IMR-90 (cell line): ENCODE measurements around the gene CD84. TPM values are rescaled to one million over a fixed set of nuclear protein-coding genes. Genes with fewer than 3 reads are reported as not detected.

Experiments used
- ATAC-seq: fragments of 200-7000 bp; cut with Tn5 transposase; 2 replicates; pipeline ENCODE4 v1.9.1; 2020; ENCODE audit warnings: low read depth, mild to moderate bottlenecking, moderate library complexity
- BruUV-seq: library from RNA; stranded (reverse); fragments of 400-500 nt; replicated peaks from 2 replicates; lab custom pipeline; 2021; lab: Mats Ljungman, UMichigan
- CTCF ChIA-PET: fragments of 300-600 bp; formaldehyde crosslinking; extraction: SDS; loops from one replicate; lab custom pipeline; 2021; ENCODE audit warnings: antibody characterized with exemption; lab: Yijun Ruan, JAX
- POLR2A ChIA-PET: fragments of 300-600 bp; sonication (Branson Sonifier 250); formaldehyde crosslinking; loops from one replicate; lab custom pipeline; 2022; ENCODE audit warnings: antibody characterized with exemption; ENCODE audit not compliant: unreplicated experiment; lab: Charles Lee
- DNase-seq: peaks from one replicate; pipeline ENCODE4 v3.0.0; 2013
- H2AFZ ChIP-seq: replicated peaks from 2 replicates; pipeline ENCODE3; 2013; ENCODE audit warnings: low read length, mild to moderate bottlenecking; ENCODE audit not compliant: poor library complexity
- H2AK5ac ChIP-seq: 2 replicates; pipeline ENCODE4 v1.6.1; 2013; ENCODE audit warnings: low read depth, low read length, inconsistent platforms
- H2AK9ac ChIP-seq: replicated peaks from 2 replicates; pipeline ENCODE3; 2013; ENCODE audit warnings: mild to moderate bottlenecking, low read depth, low read length, moderate library complexity; ENCODE audit not compliant: poor library complexity
- H2BK120ac ChIP-seq: 2 replicates; pipeline ENCODE4 v1.6.1; 2013; ENCODE audit warnings: low read depth, low read length, inconsistent platforms
- H2BK15ac ChIP-seq: 3 replicates; pipeline ENCODE4 v1.6.1; 2013; ENCODE audit warnings: low read depth, low read length, inconsistent platforms
- H2BK20ac ChIP-seq: 2 replicates; pipeline ENCODE4 v1.6.1; 2013; ENCODE audit warnings: low read depth, mild to moderate bottlenecking, inconsistent platforms, low read length, moderate library complexity
- H2BK5ac ChIP-seq: 2 replicates; pipeline ENCODE4 v1.6.1; 2013; ENCODE audit warnings: mild to moderate bottlenecking, low read depth, low read length, inconsistent platforms; ENCODE audit not compliant: poor library complexity, severe bottlenecking
- H3K14ac ChIP-seq: replicated peaks from 2 replicates; pipeline ENCODE4 v1.6.1; 2013; ENCODE audit warnings: low read depth, low read length, inconsistent platforms
- H3K18ac ChIP-seq: 2 replicates; pipeline ENCODE4 v1.6.1; 2013; ENCODE audit warnings: low read depth, low read length, control low read depth
- H3K23ac ChIP-seq: 2 replicates; pipeline ENCODE4 v1.6.1; 2013; ENCODE audit warnings: low read depth, low read length, inconsistent platforms
- H3K27ac ChIP-seq: 2 replicates; pipeline ENCODE4 v1.5.1; 2013; ENCODE audit warnings: mild to moderate bottlenecking, control low read depth, low read length; ENCODE audit not compliant: insufficient read depth
- H3K27me3 ChIP-seq: 2 replicates; pipeline ENCODE4 v1.6.1; 2013; ENCODE audit warnings: low read length; ENCODE audit not compliant: control insufficient read depth, insufficient read depth
- H3K36me3 ChIP-seq: 2 replicates; pipeline ENCODE4 v1.6.1; 2013; ENCODE audit warnings: low read length, mixed read lengths; ENCODE audit not compliant: control insufficient read depth, insufficient read depth
- H3K4ac ChIP-seq: 2 replicates; pipeline ENCODE4 v1.6.1; 2013; ENCODE audit warnings: low read depth, low read length, inconsistent platforms
- H3K4me1 ChIP-seq: 2 replicates; pipeline ENCODE4 v1.6.1; 2013; ENCODE audit warnings: low read length, mixed read lengths; ENCODE audit not compliant: control insufficient read depth, insufficient read depth
- H3K4me2 ChIP-seq: 2 replicates; pipeline ENCODE4 v1.6.1; 2013; ENCODE audit warnings: low read depth, mild to moderate bottlenecking, control low read depth, low read length, moderate library complexity
- H3K4me3 ChIP-seq: 2 replicates; pipeline ENCODE4 v1.5.1; 2013; ENCODE audit warnings: low read depth, mild to moderate bottlenecking, control low read depth, low read length, moderate library complexity; ENCODE audit not compliant: insufficient read depth
- H3K56ac ChIP-seq: 2 replicates; pipeline ENCODE4 v1.6.1; 2013; ENCODE audit warnings: low read length, inconsistent platforms; ENCODE audit not compliant: insufficient read depth; ENCODE audit errors: extremely low read depth
- H3K79me1 ChIP-seq, 2 experiments: 2 replicates each; pipeline ENCODE4 v1.6.1; 2013; ENCODE audit warnings: low read length in 2 of 2, inconsistent platforms in 1 of 2, low read depth in 1 of 2
- H3K9ac ChIP-seq: 2 replicates; pipeline ENCODE4 v1.6.1; 2013; ENCODE audit warnings: low read depth, low read length, control low read depth
- H3K9me1 ChIP-seq: 2 replicates; pipeline ENCODE4 v1.6.1; 2013; ENCODE audit warnings: low read length, inconsistent platforms; ENCODE audit not compliant: insufficient read depth
- H3K9me3 ChIP-seq: 2 replicates; pipeline ENCODE4 v1.6.1; 2013; ENCODE audit warnings: low read length; ENCODE audit not compliant: control insufficient read depth, insufficient read depth
- H4K20me1 ChIP-seq: 2 replicates; pipeline ENCODE4 v1.6.1; 2013; ENCODE audit warnings: low read length, inconsistent platforms; ENCODE audit not compliant: insufficient read depth
- H4K5ac ChIP-seq: 2 replicates; pipeline ENCODE4 v1.6.1; 2013; ENCODE audit warnings: mild to moderate bottlenecking, low read depth, low read length, control low read depth
- H4K8ac ChIP-seq, 2 experiments: 2 replicates each; pipeline ENCODE4 v1.6.1; 2013; ENCODE audit warnings: low read depth in 2 of 2, low read length in 2 of 2, control low read depth in 1 of 2, inconsistent platforms in 1 of 2
- H4K91ac ChIP-seq: 2 replicates; pipeline ENCODE4 v1.6.1; 2013; ENCODE audit warnings: low read depth, low read length, inconsistent platforms; ENCODE audit not compliant: insufficient read depth
- BHLHE40 ChIP-seq: fragments of 150-350 bp; IDR thresholded peaks from 2 replicates; pipeline ENCODE4 v1.6.1; 2016; ENCODE audit warnings: mild to moderate bottlenecking, low read depth, low read length
- CEBPB ChIP-seq: IDR thresholded peaks from 2 replicates; pipeline ENCODE4 v1.6.1; 2012; ENCODE audit warnings: low read depth, low read length, improper control_type of control experiment
- CHD1 ChIP-seq: IDR thresholded peaks from 2 replicates; pipeline ENCODE4 v1.6.1; 2012; ENCODE audit warnings: low read depth, low read length, improper control_type of control experiment
- FOS ChIP-seq: fragments of 150-350 bp; IDR thresholded peaks from 2 replicates; pipeline ENCODE4 v1.6.1; 2016; ENCODE audit warnings: low read depth, low read length
- MAFK ChIP-seq: IDR thresholded peaks from 2 replicates; pipeline ENCODE4 v1.6.1; 2012; ENCODE audit warnings: low read depth, low read length, improper control_type of control experiment
- MAZ ChIP-seq: IDR thresholded peaks from 2 replicates; pipeline ENCODE4 v1.6.1; 2012; ENCODE audit warnings: low read depth, mild to moderate bottlenecking, low read length, improper control_type of control experiment, moderate library complexity, borderline replicate concordance
- MXI1 ChIP-seq: IDR thresholded peaks from 2 replicates; pipeline ENCODE4 v1.6.1; 2012; ENCODE audit warnings: low read depth, mild to moderate bottlenecking, low read length, moderate library complexity, borderline replicate concordance
- NFE2L2 ChIP-seq: fragments of 150-350 bp; IDR thresholded peaks from 2 replicates; pipeline ENCODE4 v1.6.1; 2016; ENCODE audit warnings: low read depth, mild to moderate bottlenecking, low read length
- POLR2A ChIP-seq: IDR thresholded peaks from 2 replicates; pipeline ENCODE4 v1.6.1; 2012; ENCODE audit warnings: mild to moderate bottlenecking, low read depth, low read length
- RAD21 ChIP-seq: IDR thresholded peaks from 2 replicates; pipeline ENCODE4 v1.6.1; 2012; ENCODE audit warnings: low read length, improper control_type of control experiment
- RCOR1 ChIP-seq: IDR thresholded peaks from 2 replicates; pipeline ENCODE4 v1.6.1; 2012; ENCODE audit warnings: mild to moderate bottlenecking, low read length, improper control_type of control experiment; ENCODE audit not compliant: insufficient replicate concordance
- RFX5 ChIP-seq: IDR thresholded peaks from 2 replicates; pipeline ENCODE4 v1.8.0; 2012; ENCODE audit warnings: low read depth, mild to moderate bottlenecking, low read length, moderate library complexity
- SMC3 ChIP-seq: fragments of 150-350 bp; IDR thresholded peaks from 2 replicates; pipeline ENCODE4 v1.6.1; 2016; ENCODE audit warnings: low read depth, mild to moderate bottlenecking, antibody characterized with exemption, low read length, moderate library complexity
- WGBS, 2 experiments: methylation state at CpG; one replicate each; pipeline versions ENCODE4 v1.1.5 to v1.1.7; 2013; ENCODE audit warnings: missing lambda C conversion rate in 2 of 2; ENCODE audit not compliant: insufficient read length in 1 of 2; ENCODE audit errors: extremely low coverage in 2 of 2; 5-methylcytosine and 5-hydroxymethylcytosine counted together
- dilution Hi-C: fragments of 300-500 bp; cut with HindIII; formaldehyde crosslinking; loops from one replicate; pipeline ENCODE4 v1.14.3; 2018; ENCODE audit warnings: low sequenced_read_pairs; ENCODE audit not compliant: unreplicated experiment
- in situ Hi-C: fragments of 300-500 bp; cut with MboI; formaldehyde crosslinking; loops from 3 replicates; pipeline ENCODE4 v1.14.3; 2019; ENCODE audit warnings: low sequenced_read_pairs, inconsistent platforms, mixed read lengths
- intact Hi-C: fragments of 100-400 bp; cut with micrococcal nuclease; formaldehyde crosslinking; loops from 2 replicates; pipeline ENCODE4 v1.10.0; 2022
- polyA plus RNA-seq, 3 experiments: library from polyadenylated mRNA; depleted of rRNA; stranded (reverse); fragments of >200 nt; gene quantifications; 2 replicates each; pipeline ENCODE4 v1.2.3, GENCODE V29; 2012; ENCODE audit warnings: low replicate concordance in 1 of 3
- total RNA-seq: library from RNA; depleted of rRNA; stranded (reverse); fragments of >200 nt; gene quantifications from 2 replicates; pipeline ENCODE4 v1.2.3, GENCODE V29; 2012
- TF ChIP-seq, protein P1 (sequence below): fragments of 150-350 bp; IDR thresholded peaks from 2 replicates; pipeline ENCODE4 v1.6.1; 2017; ENCODE audit warnings: mild to moderate bottlenecking, antibody characterized with exemption, low read length, low read depth
- TF ChIP-seq, protein P2 (sequence below): fragments of 150-350 bp; IDR thresholded peaks from 2 replicates; pipeline ENCODE4 v1.6.1; 2016; ENCODE audit warnings: low read depth, mild to moderate bottlenecking, low read length, moderate library complexity, borderline replicate concordance
- TF ChIP-seq, protein P3 (sequence below): conservative IDR thresholded peaks from 2 replicates; pipeline ENCODE4 v1.5.1; 2012; ENCODE audit warnings: mild to moderate bottlenecking, low read depth, low read length, improper control_type of control experiment

The CD84 gene
- total and polyA plus RNA-seq, 2 of the 4 experiments (the other 2 are of a cell fraction), result not detected

GRCh38 chr1:160610569-160611242, 31.4 kb upstream of the CD84 start:
- no CpG with 5 or more reads among the region's 1 CpG for WGBS, 2 experiments
- intact Hi-C loops, result no loop called here
- CTCF ChIA-PET, result no interaction called here

More at GRCh38 chr1:160610569-160611242, 31.4 kb upstream of the CD84 start:
- H3K79me1 ChIP-seq, result no peaks in the 10 kb centered on the region
- H2BK15ac ChIP-seq, result no peak overlapping the region
- no peaks in the 10 kb centered on the region for H4K20me1 ChIP-seq
- H2AK5ac ChIP-seq, result no peak overlapping the region
- no peak for DNase-seq
- no peak overlapping the region for H2BK5ac ChIP-seq
- TF ChIP-seq SMC3 (no peak), RAD21 (no peak), MAZ (no peak), MXI1 (no peak), RFX5 (no peak), NFE2L2 (no peak), CEBPB (no peak), FOS (no peak), MAFK (no peak), RCOR1 (no peak), BHLHE40 (no peak), POLR2A (no peak), CHD1 (no peak)
- TF ChIP-seq, protein P1, sequence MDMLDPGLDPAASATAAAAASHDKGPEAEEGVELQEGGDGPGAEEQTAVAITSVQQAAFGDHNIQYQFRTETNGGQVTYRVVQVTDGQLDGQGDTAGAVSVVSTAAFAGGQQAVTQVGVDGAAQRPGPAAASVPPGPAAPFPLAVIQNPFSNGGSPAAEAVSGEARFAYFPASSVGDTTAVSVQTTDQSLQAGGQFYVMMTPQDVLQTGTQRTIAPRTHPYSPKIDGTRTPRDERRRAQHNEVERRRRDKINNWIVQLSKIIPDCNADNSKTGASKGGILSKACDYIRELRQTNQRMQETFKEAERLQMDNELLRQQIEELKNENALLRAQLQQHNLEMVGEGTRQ, result no peak
- TF ChIP-seq, protein P2, sequence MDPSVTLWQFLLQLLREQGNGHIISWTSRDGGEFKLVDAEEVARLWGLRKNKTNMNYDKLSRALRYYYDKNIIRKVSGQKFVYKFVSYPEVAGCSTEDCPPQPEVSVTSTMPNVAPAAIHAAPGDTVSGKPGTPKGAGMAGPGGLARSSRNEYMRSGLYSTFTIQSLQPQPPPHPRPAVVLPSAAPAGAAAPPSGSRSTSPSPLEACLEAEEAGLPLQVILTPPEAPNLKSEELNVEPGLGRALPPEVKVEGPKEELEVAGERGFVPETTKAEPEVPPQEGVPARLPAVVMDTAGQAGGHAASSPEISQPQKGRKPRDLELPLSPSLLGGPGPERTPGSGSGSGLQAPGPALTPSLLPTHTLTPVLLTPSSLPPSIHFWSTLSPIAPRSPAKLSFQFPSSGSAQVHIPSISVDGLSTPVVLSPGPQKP, result no peak
- TF ChIP-seq, protein P3, sequence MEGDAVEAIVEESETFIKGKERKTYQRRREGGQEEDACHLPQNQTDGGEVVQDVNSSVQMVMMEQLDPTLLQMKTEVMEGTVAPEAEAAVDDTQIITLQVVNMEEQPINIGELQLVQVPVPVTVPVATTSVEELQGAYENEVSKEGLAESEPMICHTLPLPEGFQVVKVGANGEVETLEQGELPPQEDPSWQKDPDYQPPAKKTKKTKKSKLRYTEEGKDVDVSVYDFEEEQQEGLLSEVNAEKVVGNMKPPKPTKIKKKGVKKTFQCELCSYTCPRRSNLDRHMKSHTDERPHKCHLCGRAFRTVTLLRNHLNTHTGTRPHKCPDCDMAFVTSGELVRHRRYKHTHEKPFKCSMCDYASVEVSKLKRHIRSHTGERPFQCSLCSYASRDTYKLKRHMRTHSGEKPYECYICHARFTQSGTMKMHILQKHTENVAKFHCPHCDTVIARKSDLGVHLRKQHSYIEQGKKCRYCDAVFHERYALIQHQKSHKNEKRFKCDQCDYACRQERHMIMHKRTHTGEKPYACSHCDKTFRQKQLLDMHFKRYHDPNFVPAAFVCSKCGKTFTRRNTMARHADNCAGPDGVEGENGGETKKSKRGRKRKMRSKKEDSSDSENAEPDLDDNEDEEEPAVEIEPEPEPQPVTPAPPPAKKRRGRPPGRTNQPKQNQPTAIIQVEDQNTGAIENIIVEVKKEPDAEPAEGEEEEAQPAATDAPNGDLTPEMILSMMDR, result no peak
- POLR2A ChIA-PET, result interaction anchor here (0.5 kb wide), 1 partner anchor 1055 kb away, joined by 3 read pairs; no protein-coding TSS in a partner anchor
- no peak overlapping the region for H3K56ac ChIP-seq
- ATAC-seq, result no peak
- H2BK20ac ChIP-seq, result no peak overlapping the region
- H3K27me3 ChIP-seq, result no peaks in the 10 kb centered on the region; the same call in 1 of the 2 replicates
- H3K14ac ChIP-seq, result no peak overlapping the region
- dilution Hi-C loops (no loop called here), in situ Hi-C loops (loop anchor here (25.0 kb wide), 1 partner anchor 423 kb away; the partner anchor contains the start of gene CASQ1)
- H2AFZ ChIP-seq, result no peak overlapping the region
- no TSS peak for BruUV-seq
- H3K4me3 ChIP-seq, result no peak overlapping the region
- H3K9ac ChIP-seq, result no peak overlapping the region
- H3K9me3 ChIP-seq, result no peaks in the 10 kb centered on the region
- H3K18ac ChIP-seq, result no peak overlapping the region
- no peak overlapping the region for H3K27ac ChIP-seq
- H2AK9ac ChIP-seq, result no peak overlapping the region
- H3K4me1 ChIP-seq, result no peaks in the 10 kb centered on the region
- no peaks in the 10 kb centered on the region for H3K9me1 ChIP-seq
- no peak overlapping the region for H4K5ac ChIP-seq
- no peaks in the 10 kb centered on the region for H3K36me3 ChIP-seq
- no peak overlapping the region for H4K91ac ChIP-seq
- H2BK120ac ChIP-seq, result no peak overlapping the region
- H3K4ac ChIP-seq, result no peak overlapping the region
- no peak overlapping the region for H4K8ac ChIP-seq
- no peak overlapping the region for H3K4me2 ChIP-seq
- no peak overlapping the region for H3K23ac ChIP-seq
